Psoas muscle (tissue), 8 donors: ENCODE data around the gene GJD3. TPM values are rescaled to one million over a fixed set of nuclear protein-coding genes. Genes with fewer than 3 reads are reported as not detected.
"Not testable (repeated sequence)": the region's sequence is repeated elsewhere in the genome, so short reads cannot be mapped to it uniquely, and the experiment has no call there.

Experiments used
- ATAC-seq, 4 donors: fragments of 200-7000 bp; cut with Tn5 transposase; one replicate each; pipeline ENCODE4 v1.9.1; 2020; ENCODE audit warnings: moderate library complexity in 3 of 4, mild to moderate bottlenecking in 2 of 4
- DNase-seq, 2 donors: peaks; one replicate each; pipeline ENCODE4 v3.0.0-alpha.2; 2020
- H3K27ac ChIP-seq: fragments of 200-600 bp; one replicate; pipeline ENCODE4 v1.8.0; 2022
- H3K27me3 ChIP-seq, 3 donors: fragments of 200-600 bp in 1 of 3; one replicate each; pipeline versions ENCODE4 v1.6.1 to v1.8.0; 2013 to 2022; ENCODE audit warnings: low read length in 2 of 3, mild to moderate bottlenecking in 2 of 3, moderate library complexity in 1 of 3; ENCODE audit not compliant: insufficient read depth in 3 of 3
- H3K36me3 ChIP-seq, 2 donors: fragments of 200-600 bp in 1 of 2; one replicate each; pipeline versions ENCODE4 v1.6.1 to v1.8.0; 2013 to 2022; ENCODE audit warnings: low read depth in 1 of 2, mild to moderate bottlenecking in 1 of 2, moderate library complexity in 1 of 2; ENCODE audit not compliant: insufficient read depth in 1 of 2
- H3K4me1 ChIP-seq: fragments of 200-600 bp; one replicate; pipeline ENCODE4 v1.8.0; 2022
- H3K4me3 ChIP-seq: fragments of 200-600 bp; one replicate; pipeline ENCODE4 v1.8.0; 2022; ENCODE audit warnings: mild to moderate bottlenecking
- H3K9me3 ChIP-seq: fragments of 200-600 bp; one replicate; pipeline ENCODE4 v1.8.0; 2022
- CTCF ChIP-seq: fragments of 200-600 bp; IDR thresholded peaks from one replicate; pipeline ENCODE4 v1.8.0; 2022; ENCODE audit warnings: antibody characterized with exemption
- WGBS, 3 donors: extraction: QIAGEN DNeasy Blood & Tissue Kit; methylation state at CpG; one replicate each; pipeline versions ENCODE4 v1.1.6 to v1.1.7; 2013; 5-methylcytosine and 5-hydroxymethylcytosine counted together
- intact Hi-C, 2 donors: fragments of 100-400 bp; cut with DNase I; formaldehyde crosslinking; loops; one replicate each; pipeline versions ENCODE4 v1.11.0 to v1.14.2; 2022
- polyA plus RNA-seq, 3 donors: library from polyadenylated mRNA; stranded (reverse); fragments of 200-250 nt; gene quantifications; one replicate each; pipeline ENCODE4 v1.2.3, GENCODE V29; 2013
- total RNA-seq, 4 donors: library from RNA; stranded (reverse); fragmentation: NEBNext Ultra II Directional in 2 of 4; extraction: Animal tissue kit (Norgen Biotek cat#: 25700) in 2 of 4; gene quantifications; one replicate each; pipeline versions ENCODE4 v1.2.1 to v1.2.4, GENCODE V29; 2021 to 2023
- donor health status: healthy with polysubstance abuse.
- donor health status: DM: no; HTN: no; CAD: no; lungs with moderate emphysema.
- donor health status: Bipolar disorder and iron deficiency.
- donor health status: healthy.
- donor health status: DM: yes; HTN: yes; CAD: no.
- donor health status: DM: no; HTN: no; CAD: no.
- donor health status: DM: no; HTN: no; CAD: no.
- donor health status: DM: yes; HTN: yes; CAD: no.

Gene GJD3
- total and polyA plus RNA-seq, 7 donors = 0.17 to 1.4 (median 0.34) TPM; not detected in 1

DNA sequence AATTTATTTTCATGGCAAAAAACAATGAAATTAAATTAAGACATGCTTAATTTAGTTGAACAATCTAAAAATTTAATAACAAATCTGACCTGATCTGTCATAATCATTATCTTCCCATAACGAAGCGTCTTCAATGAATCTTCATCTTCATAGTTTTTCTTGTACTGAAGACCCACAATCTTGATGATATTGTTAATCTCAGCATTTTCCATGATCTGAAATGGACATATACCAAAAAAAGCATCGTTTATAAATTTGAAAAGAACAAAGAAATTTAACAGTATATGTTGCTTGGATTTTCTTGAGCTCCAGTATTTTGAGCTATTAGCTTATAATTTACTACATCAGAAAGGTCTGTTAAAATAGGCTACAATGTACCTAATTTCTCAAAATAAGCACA, 42.9 kb upstream of the GJD3 start:
- intact Hi-C loops = no loop called here

DNA sequence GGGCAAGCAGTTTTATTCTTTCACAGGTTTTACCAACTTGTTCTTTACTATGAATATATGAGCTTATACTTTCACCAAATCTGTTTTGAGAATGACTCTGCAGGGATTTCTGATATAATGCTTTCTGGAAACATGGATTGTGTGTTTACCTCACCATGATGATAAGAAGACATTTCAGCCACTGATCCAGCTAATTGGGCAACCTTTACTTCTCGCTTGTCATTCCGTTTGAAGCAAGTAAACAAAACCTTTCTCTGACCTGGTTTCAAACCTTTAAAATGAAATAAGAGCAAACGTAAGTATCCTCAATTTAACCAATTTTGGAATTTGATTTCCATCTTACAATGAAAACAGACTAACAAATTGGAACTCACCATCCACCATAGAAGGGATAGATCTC, 39.5 kb upstream of the GJD3 start:
- no peak overlapping the region for H3K4me3 ChIP-seq
- no peak overlapping the region for H3K27ac ChIP-seq
- intact Hi-C loops = loop anchor here in 1 of 2 donors (5.0 kb wide), 1 partner anchor 128 kb away; no protein-coding TSS in a partner anchor
- DNase-seq (no peak), ATAC-seq (no peak)
- 87 to 93% (median 91%) methylated on average over 3 of the region's 3 CpGs for WGBS, 3 donors
- H3K27me3 ChIP-seq = no peaks in the 10 kb centered on the region
- H3K4me1 ChIP-seq = no peaks in the 10 kb centered on the region
- no peak for TF ChIP-seq CTCF
- no peaks in the 10 kb centered on the region for H3K9me3 ChIP-seq
- no peaks in the 10 kb centered on the region for H3K36me3 ChIP-seq

More for the DNA sequence above, 42.9 kb upstream of the GJD3 start:
- no peak for TF ChIP-seq CTCF
- no peak overlapping the region for H3K27ac ChIP-seq
- no peaks in the 10 kb centered on the region for H3K9me3 ChIP-seq
- 92 to 98% (median 96%) methylated on average over 3 of the region's 3 CpGs for WGBS, 3 donors
- no peaks in the 10 kb centered on the region for H3K27me3 ChIP-seq
- ATAC-seq (no peak), DNase-seq (no peak)
- no peaks in the 10 kb centered on the region for H3K4me1 ChIP-seq
- no peak overlapping the region for H3K4me3 ChIP-seq
- no peaks in the 10 kb centered on the region for H3K36me3 ChIP-seq

GRCh38 chr17:40402668-40403067, 38.1 kb upstream of the GJD3 start:
- TF ChIP-seq CTCF = no peak
- intact Hi-C loops = loop anchor here in 1 of 2 donors (5.0 kb wide), 1 partner anchor 130 kb away; no protein-coding TSS in a partner anchor

GRCh38 chr17:40399185-40399584, 34.6 kb upstream of the GJD3 start:
- H3K36me3 ChIP-seq = no peaks in the 10 kb centered on the region
- ATAC-seq = peak in 3 of 4 donors; percentile 44 to 63 (median 59)
- H3K9me3 ChIP-seq = no peaks in the 10 kb centered on the region

More at GRCh38 chr17:40402668-40403067, 38.1 kb upstream of the GJD3 start:
- DNase-seq = no peak
- H3K27me3 ChIP-seq = no peaks in the 10 kb centered on the region
- H3K36me3 ChIP-seq = no peaks in the 10 kb centered on the region
- no peaks in the 10 kb centered on the region for H3K9me3 ChIP-seq
- H3K27ac ChIP-seq = no peak overlapping the region
- no peak for ATAC-seq
- WGBS, 3 donors = 90 to 94% (median 94%) methylated on average over 1 of the region's 1 CpG
- H3K4me1 ChIP-seq = no peaks in the 10 kb centered on the region
- no peak overlapping the region for H3K4me3 ChIP-seq

GRCh38 chr17:40386555-40386954, 22.0 kb upstream of the GJD3 start:
- H3K4me3 ChIP-seq, H3K36me3 ChIP-seq, DNase-seq, H3K4me1 ChIP-seq, intact Hi-C loops, H3K9me3 ChIP-seq, ATAC-seq, H3K27ac ChIP-seq, H3K27me3 ChIP-seq: not testable (repeated sequence)
- WGBS, 3 donors = 93 to 94% (median 94%) methylated on average over 3 of the region's 3 CpGs

More at GRCh38 chr17:40399185-40399584, 34.6 kb upstream of the GJD3 start:
- no peak for DNase-seq
- intact Hi-C loops = loop anchor here (2.0 to 5.0 kb wide), 2 partner anchors 162 to 163 kb away; no protein-coding TSS in a partner anchor
- Histone ChIP-seq H3K4me1 (no peaks in the 10 kb centered on the region), H3K27ac (no peak overlapping the region), H3K27me3 (no peaks in the 10 kb centered on the region), H3K4me3 (no peak overlapping the region)
- WGBS, 3 donors = 45 to 57% (median 55%) methylated on average over 4 of the region's 4 CpGs
- TF ChIP-seq CTCF = peak; percentile 68
